Astrocyte of the spinal cord (primary cell): ENCODE data around the gene IFNAR1.
A peak's percentile ranks its signal among the peaks of the same experiment; 100 is the strongest.

ENCODE experiments used
- DNase-seq: peaks from one replicate; pipeline ENCODE4 v3.0.0; 2011; ENCODE audit warnings: low read depth, low spot score
- H3K4me3 ChIP-seq: 2 replicates; pipeline ENCODE4 v1.5.1; 2011; ENCODE audit warnings: low read depth, mild to moderate bottlenecking, low read length, moderate library complexity
- CTCF ChIP-seq: IDR thresholded peaks from 2 replicates; pipeline ENCODE4 v1.5.1; 2012; ENCODE audit warnings: low read depth, mild to moderate bottlenecking, low read length, inconsistent platforms
- in situ Hi-C: cut with HindIII; loops from 2 replicates; pipeline ENCODE4 v1.10.0; 2017; ENCODE audit warnings: low sequenced_read_pairs

Gene IFNAR1

GRCh38 chr21:33324291-33325221 is at the start of gene IFNAR1:
TSS of gene IFNAR1 (plus strand) at chr21:33324970. CDS start at chr21:33325056, 86 bp downstream.
- no peak for TF ChIP-seq CTCF
- DNase-seq = peak; percentile 98
- peak within 1 kb of the TSS; percentile 97 for H3K4me3 ChIP-seq
- in situ Hi-C loops = no loop called here

DNA sequence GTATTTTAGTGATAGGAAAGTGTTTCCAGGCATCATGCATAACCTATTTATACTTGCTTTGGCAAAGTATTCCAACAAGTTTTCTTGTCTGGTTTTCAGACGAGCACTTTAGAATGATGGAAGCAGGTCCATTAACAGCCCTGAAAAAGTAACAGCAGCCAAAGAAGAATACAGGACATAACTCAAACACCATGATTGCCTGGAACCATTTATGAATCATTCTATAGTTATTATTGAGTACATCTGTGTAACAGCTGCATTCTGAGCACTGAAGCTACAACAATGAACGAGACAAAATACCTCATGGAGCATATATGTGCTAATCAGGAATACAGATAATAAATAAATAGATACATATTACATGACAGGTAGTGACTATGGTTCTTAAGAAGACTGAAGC is 46.0 kb upstream of the IFNAR1 start:
- in situ Hi-C loops = no loop called here
- TF ChIP-seq CTCF = no peak
- no peak overlapping the region for H3K4me3 ChIP-seq
- no peak for DNase-seq

DNA sequence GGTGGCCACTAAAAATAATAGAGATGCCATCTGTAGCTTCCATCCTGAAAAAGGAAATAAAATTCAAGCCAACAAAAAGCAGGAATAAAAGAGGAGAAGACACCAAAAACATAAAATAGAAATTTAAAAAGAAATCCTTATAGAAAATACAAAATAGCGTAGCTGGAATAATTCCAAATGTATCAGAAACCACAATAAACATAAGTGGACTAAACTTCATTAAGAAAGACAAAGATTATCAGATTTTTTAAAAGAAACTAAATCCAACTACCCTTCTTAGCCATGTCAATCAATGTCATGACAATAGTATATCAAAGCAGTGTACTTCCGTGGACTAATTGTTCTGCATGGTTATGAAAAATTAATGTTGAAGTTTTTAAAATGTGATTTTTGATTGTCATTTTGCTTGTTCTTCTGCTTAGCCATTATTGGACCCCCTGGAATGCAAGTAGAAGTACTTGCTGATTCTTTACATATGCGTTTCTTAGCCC is 45.4 kb upstream of the IFNAR1 start:
- H3K4me3 ChIP-seq = no peak overlapping the region
- DNase-seq = no peak
- no peak for TF ChIP-seq CTCF
- in situ Hi-C loops = no loop called here

GRCh38 chr21:33281096-33281652 is 43.6 kb upstream of the IFNAR1 start:
- in situ Hi-C loops = no loop called here
- no peak for TF ChIP-seq CTCF
- H3K4me3 ChIP-seq = no peak overlapping the region
- DNase-seq = no peak

GRCh38 chr21:33283203-33283602 is 41.6 kb upstream of the IFNAR1 start:
- DNase-seq = no peak
- H3K4me3 ChIP-seq = no peak overlapping the region
- in situ Hi-C loops = no loop called here
- TF ChIP-seq CTCF = no peak

DNA sequence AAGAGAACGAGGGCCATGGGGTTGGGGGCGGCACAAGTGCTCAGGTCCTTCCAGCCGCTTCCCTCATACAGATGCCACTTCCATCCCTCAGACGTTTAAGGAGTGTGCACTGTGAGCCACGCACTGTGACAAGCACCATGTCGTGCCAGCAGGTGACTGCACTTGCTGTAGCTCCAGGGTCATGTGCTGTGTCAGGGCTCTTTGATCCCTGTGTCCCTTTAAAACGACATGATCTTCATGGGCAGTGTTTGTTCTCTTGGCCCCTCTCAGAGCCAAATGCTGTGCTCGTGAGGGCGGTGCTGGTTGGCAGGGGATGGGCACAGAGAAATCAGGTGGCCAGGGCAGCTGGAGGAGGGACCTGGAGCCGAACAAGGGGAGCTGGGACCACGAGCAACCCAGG is 38.7 kb upstream of the IFNAR1 start:
- DNase-seq = no peak
- no peak overlapping the region for H3K4me3 ChIP-seq
- no peak for TF ChIP-seq CTCF
- in situ Hi-C loops = no loop called here
